Islet of Langerhans (tissue), 1 donor: ENCODE measurements around the gene KIAA1217.

ENCODE experiments used
- FAIRE-seq: peaks from one replicate; lab custom pipeline; 2011; peaks lifted over from hg19 to GRCh38; lab: Jason Lieb, UNC

Gene KIAA1217

GRCh38 chr10:24208661-24209431, at the start of gene KIAA1217:
Gene KIAA1217 (plus strand): TSS chr10:24209138. CDS start chr10:24209194, 56 bp downstream.
- no peak for FAIRE-seq

- no peak for FAIRE-seq
Observed at GRCh38 chr10:24162206-24162985, 46.5 kb upstream of the KIAA1217 start.

GRCh38 chr10:24163485-24163884, 45.5 kb upstream of the KIAA1217 start:
- no peak for FAIRE-seq

- FAIRE-seq: no peak
Observed at GRCh38 chr10:24168258-24169170, 40.4 kb upstream of the KIAA1217 start.

- FAIRE-seq: no peak
Observed at GRCh38 chr10:24170199-24170598, 38.7 kb upstream of the KIAA1217 start.

GRCh38 chr10:24172909-24173308, 36.0 kb upstream of the KIAA1217 start:
- FAIRE-seq: no peak

GRCh38 chr10:24174014-24174413, 34.9 kb upstream of the KIAA1217 start:
- FAIRE-seq: no peak

GRCh38 chr10:24176658-24177057, 32.3 kb upstream of the KIAA1217 start:
- no peak for FAIRE-seq

GRCh38 chr10:24177636-24178035, 31.3 kb upstream of the KIAA1217 start:
- no peak for FAIRE-seq

GRCh38 chr10:24180891-24181290, 28.0 kb upstream of the KIAA1217 start:
- no peak for FAIRE-seq

- no peak for FAIRE-seq
Observed at GRCh38 chr10:24184455-24184854, 24.5 kb upstream of the KIAA1217 start.

GRCh38 chr10:24193330-24193729, 15.6 kb upstream of the KIAA1217 start:
- FAIRE-seq: no peak

- FAIRE-seq: no peak
Observed at GRCh38 chr10:24197263-24197662, 11.7 kb upstream of the KIAA1217 start.

GRCh38 chr10:24201503-24202180, 7.3 kb upstream of the KIAA1217 start:
- FAIRE-seq: no peak

- no peak for FAIRE-seq
Observed at GRCh38 chr10:24202181-24202570, 6.8 kb upstream of the KIAA1217 start.

GRCh38 chr10:24205821-24206220, 3.1 kb upstream of the KIAA1217 start:
- no peak for FAIRE-seq

- FAIRE-seq: no peak
Observed at GRCh38 chr10:24206334-24206733, 2.6 kb upstream of the KIAA1217 start.

- FAIRE-seq: no peak
Observed at GRCh38 chr10:24206926-24207325, 2.0 kb upstream of the KIAA1217 start.

- FAIRE-seq: no peak
Observed at GRCh38 chr10:24207341-24207740, 1.6 kb upstream of the KIAA1217 start.

- no peak for FAIRE-seq
Observed at GRCh38 chr10:24207781-24208611, 942 bp upstream of the KIAA1217 start.

- FAIRE-seq: no peak
Observed at GRCh38 chr10:24209432-24209771, 464 bp downstream of the KIAA1217 start.
